Kidney tubule cell (primary cell): ENCODE measurements around the gene PICK1.

Experiments used
- DNase-seq: peaks from one replicate; pipeline ENCODE4 v3.0.0-alpha.2; 2018; ENCODE audit warnings: low spot score

PICK1 gene

GRCh38 chr22:38056969-38057891, at the start of gene PICK1:
TSS of gene PICK1 (plus strand) at chr22:38057404. CDS start at chr22:38057810, 406 bp downstream.
- peak; percentile 95 for DNase-seq

DNA sequence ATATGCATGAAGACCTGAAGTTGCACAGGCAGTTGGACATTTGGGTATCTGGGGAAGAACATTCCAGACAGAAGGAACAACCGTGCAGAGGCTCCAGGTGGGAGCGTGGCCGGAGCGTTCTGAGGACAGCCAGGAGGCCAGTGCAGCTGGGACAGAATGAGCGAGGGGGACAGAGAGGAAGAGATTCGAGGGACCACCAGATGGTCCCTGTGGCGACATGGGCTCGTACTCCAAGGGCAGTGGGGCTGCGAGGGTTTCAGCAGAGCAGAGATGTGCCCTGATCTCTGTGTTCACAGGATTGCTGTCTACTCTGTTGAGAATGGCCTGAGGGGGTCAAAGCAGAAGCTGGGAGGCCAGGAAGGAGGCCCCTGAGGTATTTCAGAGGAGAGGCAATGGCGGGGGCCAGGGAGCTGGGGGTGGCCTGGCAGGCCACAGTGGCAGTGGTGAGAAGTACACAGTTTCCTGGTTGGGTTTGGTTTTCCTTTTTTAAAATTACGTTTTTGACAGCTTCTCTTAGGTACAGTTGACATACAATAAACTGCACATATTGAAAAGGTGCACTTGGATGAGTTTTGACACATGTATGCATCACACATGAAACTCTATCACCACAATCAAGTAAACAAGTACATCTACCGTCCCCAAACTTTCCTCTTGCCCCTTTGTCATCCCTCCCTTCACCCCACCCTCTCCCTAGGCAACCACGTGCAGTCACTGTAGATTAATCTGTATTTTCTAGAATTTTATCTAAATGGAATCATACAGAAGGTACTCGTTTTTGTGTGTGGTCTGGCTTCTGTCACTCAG, 48.0 kb upstream of the PICK1 start:
- DNase-seq, result no peak

DNA sequence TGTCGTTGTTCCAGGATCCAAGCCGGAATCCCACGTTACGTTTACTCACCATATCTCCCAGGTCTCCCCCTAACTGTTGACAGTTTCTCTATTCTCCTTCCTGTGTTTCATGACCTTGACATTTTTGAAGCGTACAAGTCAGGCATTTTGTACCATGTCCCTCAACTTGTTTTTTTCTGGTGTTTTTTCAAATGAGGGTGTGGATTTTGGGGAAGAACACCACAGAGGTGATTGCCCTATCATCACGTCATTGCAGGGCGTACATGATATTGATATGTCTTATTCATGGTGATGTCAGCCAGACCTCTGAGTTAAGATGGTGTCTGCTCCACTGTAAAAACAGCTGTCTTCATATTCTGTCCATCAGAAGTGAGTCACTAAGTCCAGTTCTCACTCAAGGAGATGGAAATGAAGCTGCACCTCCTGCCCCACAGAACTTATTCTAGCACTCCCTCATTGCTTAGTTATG, 44.6 kb upstream of the PICK1 start:
- DNase-seq, result no peak

DNA sequence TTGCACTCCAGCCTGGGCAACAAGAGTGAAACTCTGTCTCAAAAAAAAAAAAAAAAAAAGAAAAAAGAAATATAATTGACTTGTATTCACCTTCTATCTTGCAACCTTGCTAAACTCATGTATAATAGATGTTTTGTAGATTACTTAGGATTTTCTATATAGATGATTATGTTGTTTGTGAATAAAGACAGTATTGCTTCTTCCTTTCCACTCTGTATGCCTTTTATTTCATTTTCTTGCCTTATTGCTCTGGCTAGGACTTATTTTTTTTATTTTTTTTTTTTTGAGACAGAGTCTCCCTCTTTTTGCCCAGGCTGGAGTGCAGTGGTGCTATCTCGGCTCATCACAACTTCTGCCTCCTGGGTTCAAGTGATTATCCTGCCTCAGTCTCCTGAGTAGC, 43.1 kb upstream of the PICK1 start:
- DNase-seq, result no peak

DNA sequence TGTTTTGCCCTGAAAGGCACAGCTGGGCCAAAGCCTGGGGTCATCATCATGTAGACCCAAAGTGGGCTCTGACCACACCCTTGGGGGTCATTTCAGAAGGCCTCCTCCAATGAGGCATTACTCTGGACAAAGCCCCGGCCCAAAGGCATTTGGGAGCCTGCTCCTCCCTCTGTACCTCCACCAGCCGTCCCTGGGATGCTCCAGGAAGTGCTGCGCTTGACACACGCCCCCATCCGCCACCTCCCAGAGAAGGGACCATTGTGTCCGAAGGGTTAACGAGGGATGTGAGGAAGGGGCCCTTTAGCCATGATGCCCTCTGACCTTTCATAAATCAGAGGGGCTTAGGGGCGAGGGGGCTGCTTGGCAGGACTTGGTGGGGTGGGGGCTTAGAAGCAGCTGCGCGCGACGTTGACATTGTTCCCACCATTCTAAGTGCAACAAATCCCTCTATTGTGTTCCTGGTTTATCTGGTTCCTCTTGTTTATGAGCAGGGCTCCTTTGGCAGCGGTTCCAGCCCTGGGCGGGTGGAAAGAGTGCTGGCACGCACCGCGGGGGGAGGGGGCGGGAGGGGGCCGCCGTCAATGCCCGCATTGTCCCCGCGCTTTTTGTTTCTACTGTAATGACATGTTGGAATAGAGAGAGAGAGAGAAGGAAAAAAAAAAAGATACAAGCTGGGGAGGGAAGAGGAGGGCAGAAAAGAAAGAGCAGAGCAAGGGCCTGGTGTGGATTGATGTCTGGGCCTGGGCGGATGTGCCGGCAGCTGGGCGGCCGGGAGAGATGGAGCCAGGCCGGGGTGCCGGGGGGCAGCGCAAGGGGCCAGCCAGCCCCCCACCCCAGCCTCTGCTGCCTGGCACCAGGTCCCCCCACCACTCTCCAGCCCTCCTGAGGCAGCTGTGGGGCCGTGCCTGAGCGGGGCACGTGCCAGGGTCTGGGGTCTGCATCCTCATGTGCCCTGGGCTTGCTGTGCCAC, 40.7 kb upstream of the PICK1 start:
- DNase-seq, result no peak

DNA sequence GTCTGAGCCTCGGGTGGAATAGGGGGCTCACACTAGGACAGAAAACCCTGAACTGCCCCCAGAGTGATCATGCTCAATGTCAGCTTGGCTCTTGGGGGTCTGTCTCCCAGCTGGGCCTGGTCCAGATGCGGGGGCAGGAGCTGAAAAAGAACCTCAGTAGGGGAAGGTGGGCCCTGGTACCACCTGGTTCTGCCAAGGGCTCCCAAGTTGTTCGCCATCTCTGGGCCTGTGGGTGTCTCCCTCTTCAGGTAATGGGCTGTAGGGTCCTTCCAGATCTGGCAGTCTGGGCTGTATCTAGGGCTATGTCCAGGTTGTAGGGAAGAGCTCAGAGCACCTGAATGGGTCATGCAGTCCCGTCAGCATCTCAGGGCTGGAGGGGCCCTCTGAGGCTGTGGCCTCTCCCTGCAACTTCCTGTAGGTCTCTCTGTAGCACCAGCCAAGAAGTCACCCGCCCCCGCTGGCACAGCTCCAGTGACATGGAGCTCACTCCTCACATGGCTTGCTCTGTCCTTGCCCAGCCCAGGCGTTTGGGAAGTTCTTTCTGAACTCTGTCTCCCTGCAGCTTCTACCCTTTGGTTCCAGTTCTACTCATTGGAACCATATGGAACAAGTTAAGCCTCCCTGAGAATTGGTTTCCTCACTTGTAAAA, 39.8 kb upstream of the PICK1 start:
- peak; percentile 43 for DNase-seq

DNA sequence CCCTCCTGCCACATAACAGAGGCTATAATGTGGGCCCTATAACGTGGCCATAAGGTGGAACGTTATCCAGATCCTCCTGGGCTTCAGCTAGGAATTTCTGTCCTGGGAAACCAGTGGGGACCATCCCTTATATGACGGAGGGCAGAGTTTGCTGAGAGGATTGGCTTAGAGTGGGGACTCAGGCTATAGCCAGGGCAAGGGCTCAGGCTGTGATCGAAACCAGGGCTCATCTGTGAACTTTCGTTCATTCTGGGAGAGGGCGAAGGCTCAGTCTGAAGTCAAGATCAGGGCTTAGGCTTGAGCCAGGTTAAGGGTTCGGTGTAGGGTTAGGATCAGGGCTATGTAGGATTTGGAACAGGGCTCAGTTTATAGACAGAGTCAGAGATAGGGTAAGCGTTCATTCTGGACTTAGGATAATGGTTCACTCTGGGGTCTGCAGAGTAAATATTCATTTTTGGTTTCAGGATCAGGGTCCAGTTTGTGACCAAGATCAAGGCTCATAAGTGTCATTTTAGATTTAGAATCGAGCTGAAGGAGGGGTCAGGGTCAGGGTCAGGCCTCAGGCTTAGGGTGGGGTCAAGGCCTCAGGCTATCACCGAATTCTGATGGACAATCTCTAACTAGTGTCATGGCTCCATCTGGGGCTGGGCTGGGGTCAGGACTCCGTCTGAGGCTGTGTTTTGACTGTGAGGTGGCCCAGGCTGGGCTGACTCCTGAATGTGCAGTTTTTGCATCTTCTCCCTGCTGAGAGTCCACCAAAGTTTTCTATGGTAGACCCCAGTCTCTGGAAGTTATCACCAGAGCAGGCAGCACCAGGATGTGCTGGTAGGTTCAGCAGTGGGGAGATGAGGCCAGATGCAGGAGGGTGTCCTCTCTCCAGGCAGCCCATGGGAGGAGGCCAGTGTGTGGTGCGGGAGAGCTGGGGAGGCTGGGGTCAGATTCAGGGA, 39.0 kb upstream of the PICK1 start:
- no peak for DNase-seq

DNA sequence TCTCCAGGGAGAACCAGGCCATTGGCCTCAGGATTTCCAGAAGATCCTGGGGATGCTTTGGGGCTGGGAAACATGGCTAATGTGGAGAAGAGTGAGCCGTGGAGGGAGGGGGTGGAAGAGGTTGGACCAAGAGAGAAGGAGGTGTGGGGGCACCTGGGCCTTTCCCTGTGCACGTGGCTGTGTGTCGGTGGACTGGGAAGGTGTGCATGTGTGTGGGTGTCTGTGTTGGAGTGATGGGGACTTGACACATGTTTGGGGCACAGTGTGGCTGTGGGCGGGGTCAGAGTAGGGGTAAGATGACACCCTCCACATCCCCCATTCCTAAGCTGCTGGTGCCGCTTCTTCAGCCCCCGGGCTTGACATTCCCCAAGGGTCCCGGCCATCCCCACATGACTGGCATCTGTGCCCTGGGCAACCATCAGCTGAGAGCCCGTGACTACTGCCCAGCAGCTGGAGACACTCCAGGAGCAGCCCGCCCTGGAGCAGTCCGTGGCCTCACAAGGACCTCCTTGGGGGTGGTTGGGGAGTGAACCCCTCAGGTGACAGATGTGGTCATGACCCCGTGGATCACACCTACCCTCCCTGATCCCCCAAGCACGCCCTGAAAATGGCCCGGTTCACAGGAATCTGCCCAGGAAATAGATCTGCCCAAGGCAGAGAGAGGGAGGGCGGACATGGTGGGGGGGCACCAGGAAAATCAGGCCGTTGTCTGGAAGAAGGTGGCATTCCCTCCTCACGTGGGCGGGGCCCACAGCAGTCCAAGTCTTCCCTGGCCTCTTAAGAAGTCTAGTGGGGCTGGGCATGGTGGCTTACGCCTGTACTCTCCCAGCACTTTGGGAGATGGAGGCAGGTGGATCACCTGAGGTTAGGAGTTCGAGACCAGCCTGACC, 38.0 kb upstream of the PICK1 start:
- no peak for DNase-seq

DNA sequence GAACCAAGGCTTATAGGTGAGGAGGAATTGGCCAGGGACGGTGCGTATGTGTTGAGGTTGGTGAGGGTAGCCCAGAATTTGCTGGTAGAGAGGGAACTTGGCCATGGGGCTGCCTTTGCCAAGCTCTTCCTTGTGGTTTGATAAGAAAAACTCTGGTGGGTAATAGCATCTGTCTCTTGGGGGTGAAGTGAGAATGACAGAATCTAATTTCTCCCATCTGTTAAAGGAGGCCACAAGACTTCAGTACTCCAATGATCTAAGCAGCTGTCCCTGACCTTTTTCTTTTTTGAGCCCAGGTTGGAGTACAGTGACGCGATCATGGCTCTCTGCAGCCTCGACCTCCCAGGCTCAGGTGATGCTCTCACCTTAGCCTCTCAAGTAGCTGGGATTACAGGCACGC, 36.0 kb upstream of the PICK1 start:
- DNase-seq, result no peak

- DNase-seq, result no peak
These were observed 34.2 kb upstream of the PICK1 start for GRCh38 chr22:38023045-38023444.

DNA sequence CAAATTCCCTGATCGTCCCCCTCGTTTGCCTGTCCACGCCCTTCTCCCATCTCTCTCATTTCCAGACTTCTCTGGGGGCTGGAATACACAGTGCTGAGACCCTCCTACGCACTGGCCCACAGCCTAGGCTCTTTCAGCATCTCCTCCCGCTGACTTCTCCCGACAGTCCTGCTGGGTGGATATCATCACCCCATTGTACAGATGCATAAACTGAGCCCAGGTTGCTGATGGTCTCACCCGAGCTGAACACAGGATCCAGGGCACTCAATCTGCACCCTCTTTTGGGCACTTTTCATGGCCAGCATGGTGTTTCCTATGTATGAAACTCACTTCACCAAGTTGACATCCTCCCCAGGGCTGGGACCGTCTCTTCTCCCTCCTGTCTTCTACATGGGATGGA, 31.7 kb upstream of the PICK1 start:
- DNase-seq, result no peak

- DNase-seq, result no peak
These were observed 30.8 kb upstream of the PICK1 start for GRCh38 chr22:38026130-38027111.

GRCh38 chr22:38027487-38027886, 29.7 kb upstream of the PICK1 start:
- DNase-seq, result no peak

GRCh38 chr22:38028344-38029130, 28.7 kb upstream of the PICK1 start:
- DNase-seq, result no peak

DNA sequence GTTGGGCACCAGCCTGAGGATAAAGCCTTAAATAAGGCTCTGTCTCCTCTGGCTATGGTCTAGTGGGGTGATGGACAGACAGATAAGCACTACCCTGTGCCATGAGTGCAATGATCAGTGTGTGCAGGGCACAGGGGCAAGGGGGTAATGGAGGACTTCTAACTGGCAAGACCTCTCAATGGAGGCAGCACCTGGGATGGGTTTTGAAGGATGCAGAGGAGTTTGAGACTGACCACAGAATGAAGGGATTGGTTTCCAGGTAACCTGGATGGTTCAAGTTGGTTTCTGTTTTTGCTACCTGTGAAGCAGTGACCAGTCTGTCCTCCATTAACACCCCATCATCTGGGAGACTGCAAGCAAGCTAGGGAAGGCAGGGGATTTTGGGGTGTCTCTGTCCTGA, 27.8 kb upstream of the PICK1 start:
- no peak for DNase-seq

GRCh38 chr22:38029901-38030300, 27.3 kb upstream of the PICK1 start:
- DNase-seq, result no peak
